GM20431 (cell line): ENCODE results near the gene SUSD2.
"Not testable (repeated sequence)": the region's sequence is repeated elsewhere in the genome, so short reads cannot be mapped to it uniquely, and the experiment has no call there.

ENCODE experiments used
- in situ Hi-C: fragments of 300-500 bp; cut with MseI, MboI; formaldehyde crosslinking; loops from one replicate; pipeline ENCODE4 v1.15.0; 2020; ENCODE audit warnings: low sequenced_read_pairs; ENCODE audit not compliant: unreplicated experiment

Gene SUSD2

GRCh38 chr22:24186892-24187670 lies 5.8 kb downstream of the SUSD2 start:
- in situ Hi-C loops, result no loop called here

- in situ Hi-C loops, result no loop called here
Measured at GRCh38 chr22:24187731-24188644, 6.7 kb downstream of the SUSD2 start.

- in situ Hi-C loops, result no loop called here
Measured at GRCh38 chr22:24188705-24189248, 7.5 kb downstream of the SUSD2 start.

- in situ Hi-C loops, result no loop called here
Measured at GRCh38 chr22:24189249-24190158, 8.2 kb downstream of the SUSD2 start.

- in situ Hi-C loops, result no loop called here
Measured at GRCh38 chr22:24190159-24190540, 8.9 kb downstream of the SUSD2 start.

- in situ Hi-C loops, result no loop called here
Measured at GRCh38 chr22:24190596-24191208, 9.4 kb downstream of the SUSD2 start.

- in situ Hi-C loops, result no loop called here
Measured at GRCh38 chr22:24191381-24191841, 10.1 kb downstream of the SUSD2 start.

- in situ Hi-C loops, result no loop called here
Measured at GRCh38 chr22:24191893-24192292, 10.6 kb downstream of the SUSD2 start.

GRCh38 chr22:24198682-24199052 lies 17.4 kb downstream of the SUSD2 start:
- in situ Hi-C loops, result no loop called here

GRCh38 chr22:24200619-24201212 lies 19.4 kb downstream of the SUSD2 start:
- in situ Hi-C loops, result no loop called here

- in situ Hi-C loops, result no loop called here
Measured at GRCh38 chr22:24201681-24202614, 20.7 kb downstream of the SUSD2 start.

- in situ Hi-C loops, result not testable (repeated sequence)
Measured at GRCh38 chr22:24203856-24204255, 22.6 kb downstream of the SUSD2 start.

- in situ Hi-C loops, result no loop called here
Measured at GRCh38 chr22:24205438-24206195, 24.3 kb downstream of the SUSD2 start.

- in situ Hi-C loops, result not testable (repeated sequence)
Measured at GRCh38 chr22:24206460-24207263, 25.4 kb downstream of the SUSD2 start.

GRCh38 chr22:24207264-24208011 lies 26.2 kb downstream of the SUSD2 start:
- in situ Hi-C loops, result no loop called here
